Nephron (organoid): ENCODE results near the gene AKT1.

ENCODE experiments used
- H3K27ac Mint-ChIP-seq, 3 experiments: 2 replicates each; pipeline ENCODE4 v1.8.0; 2020; ENCODE audit warnings: mixed read lengths in 3 of 3, mild to moderate bottlenecking in 2 of 3, moderate library complexity in 1 of 3
- H3K27me3 Mint-ChIP-seq: 2 replicates; pipeline ENCODE4 v1.8.0; 2021; ENCODE audit warnings: low read depth, mild to moderate bottlenecking, moderate library complexity, mixed read lengths
- H3K36me3 Mint-ChIP-seq: 2 replicates; pipeline ENCODE4 v1.8.0; 2020; ENCODE audit warnings: low read depth, mixed read lengths
- H3K4me1 Mint-ChIP-seq: 2 replicates; pipeline ENCODE4 v1.8.0; 2020; ENCODE audit warnings: mixed read lengths
- H3K4me3 Mint-ChIP-seq, 3 experiments: 2 replicates each; pipeline ENCODE4 v1.8.0; 2020; ENCODE audit warnings: mild to moderate bottlenecking in 3 of 3, mixed read lengths in 3 of 3, moderate library complexity in 2 of 3
- H3K9me3 Mint-ChIP-seq: 2 replicates; pipeline ENCODE4 v1.8.0; 2020; ENCODE audit warnings: mixed read lengths
- TF ChIP-seq, protein P1 (sequence below), 3 experiments: fragments of 200-600 bp; sonication (generic); IDR thresholded peaks; one replicate each; pipeline ENCODE4 v1.5.0; 2021; ENCODE audit warnings: antibody characterized with exemption in 3 of 3; ENCODE audit not compliant: unreplicated experiment in 3 of 3

Gene AKT1

DNA sequence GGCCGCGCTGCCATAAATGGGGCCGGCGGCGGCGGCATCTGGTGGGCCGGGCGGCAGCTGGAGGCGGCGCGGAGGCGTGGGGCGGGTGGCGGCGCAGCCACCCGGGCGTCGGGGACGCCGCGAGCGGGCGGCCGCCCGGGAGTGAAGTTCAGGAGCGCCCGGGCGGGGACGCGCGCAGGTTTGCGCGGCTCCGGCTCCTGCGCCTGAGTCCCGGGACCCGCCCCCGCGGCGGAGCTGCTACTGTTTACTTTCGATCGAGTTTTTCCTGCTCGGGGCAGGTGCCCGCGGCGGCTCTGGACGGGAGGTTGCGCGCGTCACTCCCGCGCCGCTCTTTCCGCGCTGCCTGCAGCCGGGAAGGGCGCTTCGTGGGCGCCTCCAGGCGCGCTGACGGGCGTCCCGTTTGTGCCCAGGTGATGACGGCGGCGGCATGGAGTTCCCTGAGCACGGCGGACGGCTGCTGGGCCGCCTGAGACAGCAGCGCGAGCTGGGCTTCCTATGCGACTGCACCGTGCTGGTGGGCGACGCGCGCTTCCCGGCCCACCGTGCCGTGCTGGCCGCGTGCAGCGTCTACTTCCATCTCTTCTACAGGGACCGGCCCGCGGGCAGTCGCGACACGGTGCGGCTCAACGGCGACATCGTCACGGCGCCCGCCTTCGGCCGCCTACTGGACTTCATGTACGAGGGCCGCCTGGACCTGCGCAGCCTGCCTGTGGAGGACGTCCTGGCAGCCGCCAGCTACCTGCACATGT lies 5.4 kb upstream of the AKT1 start, which contains the start of gene ZBTB42:
ZBTB42 (plus strand) TSS at position 331 of the 749 bp plus-strand sequence; CDS start at position 428, 97 bp downstream.
- TF ChIP-seq, protein P1, sequence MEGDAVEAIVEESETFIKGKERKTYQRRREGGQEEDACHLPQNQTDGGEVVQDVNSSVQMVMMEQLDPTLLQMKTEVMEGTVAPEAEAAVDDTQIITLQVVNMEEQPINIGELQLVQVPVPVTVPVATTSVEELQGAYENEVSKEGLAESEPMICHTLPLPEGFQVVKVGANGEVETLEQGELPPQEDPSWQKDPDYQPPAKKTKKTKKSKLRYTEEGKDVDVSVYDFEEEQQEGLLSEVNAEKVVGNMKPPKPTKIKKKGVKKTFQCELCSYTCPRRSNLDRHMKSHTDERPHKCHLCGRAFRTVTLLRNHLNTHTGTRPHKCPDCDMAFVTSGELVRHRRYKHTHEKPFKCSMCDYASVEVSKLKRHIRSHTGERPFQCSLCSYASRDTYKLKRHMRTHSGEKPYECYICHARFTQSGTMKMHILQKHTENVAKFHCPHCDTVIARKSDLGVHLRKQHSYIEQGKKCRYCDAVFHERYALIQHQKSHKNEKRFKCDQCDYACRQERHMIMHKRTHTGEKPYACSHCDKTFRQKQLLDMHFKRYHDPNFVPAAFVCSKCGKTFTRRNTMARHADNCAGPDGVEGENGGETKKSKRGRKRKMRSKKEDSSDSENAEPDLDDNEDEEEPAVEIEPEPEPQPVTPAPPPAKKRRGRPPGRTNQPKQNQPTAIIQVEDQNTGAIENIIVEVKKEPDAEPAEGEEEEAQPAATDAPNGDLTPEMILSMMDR (IDR thresholded peaks at IDR 0.05; ENCODE audit: unreplicated experiment in 3 of 3), result no peak
- H3K27me3 Mint-ChIP-seq, result peaks cover 18% of the 10 kb centered on the region
- peak within 1 kb of the TSS; percentile 83 to 89 (median 88) for H3K4me3 Mint-ChIP-seq
- peak within 1 kb of the TSS; percentile 50 to 91 (median 76) for H3K27ac Mint-ChIP-seq
- H3K9me3 Mint-ChIP-seq, result no peaks in the 10 kb centered on the region
- no peaks in the 10 kb centered on the region for H3K36me3 Mint-ChIP-seq
- peaks cover 15% of the 10 kb centered on the region for H3K4me1 Mint-ChIP-seq

DNA sequence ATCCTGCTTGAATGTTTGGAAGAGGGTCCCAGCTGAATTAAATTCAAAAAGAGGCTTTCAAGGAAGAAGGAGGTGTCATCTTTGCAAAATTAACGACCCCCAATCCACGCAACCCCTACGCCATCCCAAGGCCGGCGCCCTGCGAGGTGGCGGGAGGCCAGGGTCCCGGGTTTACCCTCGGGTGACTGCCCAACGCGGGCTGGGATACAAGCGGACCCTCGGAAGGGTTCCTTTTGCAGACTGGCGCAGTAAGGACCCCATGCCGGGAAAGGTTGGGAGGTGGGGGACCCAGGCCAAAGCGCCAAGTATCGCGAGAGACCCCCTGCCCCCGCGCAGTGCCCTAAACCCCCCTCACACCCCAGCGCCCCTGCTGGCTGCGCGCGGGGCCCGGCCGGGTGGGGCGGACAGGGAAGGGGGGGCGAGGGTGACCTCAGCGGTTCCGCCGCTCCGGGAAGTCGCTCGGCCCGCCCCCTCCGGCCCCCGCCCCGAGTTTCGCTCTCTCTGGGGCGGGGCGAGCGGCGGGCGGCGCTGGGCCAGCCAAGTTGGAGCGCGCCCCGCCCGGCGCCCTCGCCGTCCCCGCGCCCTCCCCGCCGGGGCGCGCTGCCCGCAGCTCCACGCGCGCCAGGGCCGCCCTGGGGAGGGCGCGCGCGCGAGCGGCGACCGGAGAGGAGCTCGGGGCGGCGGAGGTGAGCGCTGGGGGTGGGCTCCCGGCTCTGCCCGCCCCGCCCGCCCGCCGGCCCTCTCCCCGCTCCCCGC lies 4.6 kb upstream of the AKT1 start:
- TF ChIP-seq, protein P1 (IDR thresholded peaks at IDR 0.05; ENCODE audit: unreplicated experiment in 3 of 3), result peak; percentile 12 to 26 (median 25)
- Mint-ChIP-seq H3K36me3 (no peaks in the 10 kb centered on the region), H3K9me3 (no peaks in the 10 kb centered on the region), H3K27ac (peak overlapping the region; percentile 50 to 91 (median 76)), H3K27me3 (peaks cover 18% of the 10 kb centered on the region), H3K4me3 (peak overlapping the region; percentile 77 to 83 (median 83)), H3K4me1 (peaks cover 15% of the 10 kb centered on the region)

DNA sequence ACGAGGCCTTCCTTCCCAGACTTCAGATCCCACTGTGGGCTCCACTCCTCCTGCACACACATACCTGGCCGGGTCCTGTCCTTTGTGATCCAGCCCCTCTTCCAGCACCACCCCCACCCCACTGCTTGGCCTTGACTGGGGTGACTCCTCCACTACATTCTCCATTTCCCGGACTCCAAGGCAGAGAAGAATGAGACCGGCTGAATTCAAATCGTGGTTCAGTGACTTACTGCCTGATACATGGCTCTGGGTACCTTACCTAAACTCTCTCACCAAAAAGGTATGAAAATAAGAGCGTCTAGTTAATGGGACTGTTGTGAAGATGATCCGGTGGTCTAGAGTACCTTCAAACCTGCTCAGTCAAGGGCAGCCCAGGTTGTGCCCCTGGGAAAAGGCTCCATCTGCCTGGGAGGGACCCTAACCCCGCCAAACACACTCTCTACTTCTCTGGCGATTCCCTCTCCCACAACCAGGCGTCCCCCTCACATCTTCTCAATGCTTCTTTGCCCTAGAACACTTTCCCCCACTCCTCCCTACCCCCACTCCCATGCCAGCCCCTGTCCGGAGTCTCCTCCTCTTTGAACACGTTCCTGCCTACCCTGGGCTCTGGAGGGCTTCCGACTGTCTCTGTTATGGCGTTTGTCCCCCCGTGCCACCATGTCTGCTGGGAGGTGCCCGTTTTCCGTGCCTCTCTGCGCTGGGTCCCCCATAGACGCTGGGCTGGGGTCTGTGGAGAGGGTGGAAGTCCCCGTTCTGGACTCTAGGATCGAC lies 3.9 kb upstream of the AKT1 start:
- Mint-ChIP-seq H3K9me3 (no peaks in the 10 kb centered on the region), H3K4me1 (peaks cover 17% of the 10 kb centered on the region), H3K4me3 (peak overlapping the region; percentile 77 to 83 (median 83)), H3K27ac (peak overlapping the region; percentile 50 to 91 (median 76)), H3K27me3 (peaks cover 15% of the 10 kb centered on the region), H3K36me3 (no peaks in the 10 kb centered on the region)
- TF ChIP-seq, protein P1 (IDR thresholded peaks at IDR 0.05; ENCODE audit: unreplicated experiment in 3 of 3), result peak in 2 of 3 experiments; percentile 18 to 27

DNA sequence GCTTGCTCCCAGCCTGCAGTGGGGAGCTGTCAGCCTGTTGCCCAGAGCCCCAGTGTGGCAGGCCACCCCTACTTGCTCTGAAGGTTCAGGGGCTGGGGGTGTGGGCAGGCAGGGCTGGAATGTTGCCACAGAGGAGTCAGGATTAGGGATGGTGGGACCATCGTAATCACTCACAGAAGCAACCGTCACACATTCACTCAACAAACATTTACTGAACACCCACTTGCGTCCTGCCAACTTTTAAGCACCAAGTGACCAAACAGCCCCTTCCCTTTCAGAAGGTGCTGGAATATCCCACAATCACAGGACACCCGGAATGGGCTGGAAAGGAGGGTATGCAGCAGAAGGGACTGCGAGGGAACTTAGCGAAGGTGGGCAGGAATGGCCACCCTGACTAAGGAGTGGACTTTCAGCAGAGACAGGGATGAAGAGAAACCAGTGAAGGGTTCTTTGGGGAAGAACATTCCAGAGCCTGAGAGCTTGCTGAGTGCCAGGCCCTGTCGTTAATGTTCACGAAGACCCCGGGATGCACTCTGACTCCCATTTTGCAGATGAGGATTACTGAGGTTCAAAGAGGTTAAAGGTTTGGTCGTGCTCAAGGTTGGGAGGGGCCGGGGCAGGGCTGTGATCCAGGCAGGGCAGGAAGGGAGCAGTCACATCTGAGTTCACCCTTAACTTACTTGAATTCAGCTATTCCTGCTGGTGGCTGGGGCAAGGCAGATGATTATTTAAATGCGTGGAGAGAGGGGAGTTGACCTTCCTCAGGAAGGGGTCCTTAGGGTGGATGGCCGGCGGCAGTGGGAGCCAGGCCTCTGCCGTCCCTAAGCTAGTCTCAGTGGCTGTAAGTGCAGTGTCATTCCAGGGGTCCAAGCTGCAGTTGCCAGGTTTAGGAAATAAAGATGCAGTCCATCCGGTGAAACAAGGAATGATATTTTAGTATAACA lies 3.0 kb upstream of the AKT1 start:
- H3K4me1 Mint-ChIP-seq, result peaks cover 21% of the 10 kb centered on the region
- H3K9me3 Mint-ChIP-seq, result no peaks in the 10 kb centered on the region
- no peaks in the 10 kb centered on the region for H3K36me3 Mint-ChIP-seq
- H3K4me3 Mint-ChIP-seq, result peak overlapping the region; percentile 77 to 83 (median 83)
- peak overlapping the region; percentile 72 to 91 (median 76) for H3K27ac Mint-ChIP-seq
- peaks cover 10% of the 10 kb centered on the region for H3K27me3 Mint-ChIP-seq
- TF ChIP-seq, protein P1 (IDR thresholded peaks at IDR 0.05; ENCODE audit: unreplicated experiment in 3 of 3), result no peak
